ENCODE measurements around the gene LSMEM2.

Gene LSMEM2

DNA sequence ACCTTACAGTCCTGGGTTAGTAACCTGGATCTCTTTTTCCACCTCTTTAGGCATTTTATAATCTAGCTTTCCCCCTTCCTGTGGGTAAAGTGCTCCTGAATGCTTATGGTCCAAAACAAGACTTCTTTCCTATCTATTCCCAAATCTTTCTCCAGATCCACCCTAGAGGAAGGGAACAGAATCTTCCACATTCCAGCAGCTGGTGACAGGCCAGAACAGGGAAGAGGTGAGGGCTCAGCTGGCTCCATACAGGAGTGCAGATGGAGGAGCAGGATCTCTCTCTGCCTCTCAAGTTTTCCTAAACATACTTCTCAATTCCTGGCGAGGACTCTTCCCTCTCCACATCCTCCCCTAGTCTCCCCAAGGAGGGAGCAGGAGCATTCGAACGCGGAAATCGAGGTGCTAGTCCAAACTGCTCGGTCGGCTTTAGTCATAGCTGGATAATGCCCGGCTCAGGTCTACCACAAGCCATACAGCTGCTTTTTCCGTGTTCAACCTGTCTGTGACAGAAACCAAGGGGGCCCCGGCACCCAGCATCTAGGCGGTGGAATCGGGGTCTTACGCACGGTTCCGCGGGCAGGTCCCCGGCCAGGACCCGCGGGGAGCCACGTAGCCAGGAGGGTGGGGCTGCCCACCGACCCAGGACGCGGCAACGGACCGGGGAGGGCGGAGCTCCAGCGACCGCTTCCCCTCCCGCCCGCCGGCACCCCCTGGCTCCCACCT is 57.7 kb downstream of the LSMEM2 start:
- H3K36me3 ChIP-seq (ENCODE audit: control insufficient read depth, insufficient read depth, low read length), result no peaks in the 10 kb centered on the region
- H3K9ac ChIP-seq (ENCODE audit: low read length), result peak overlapping the region; percentile 89
- peaks cover 59% of the 10 kb centered on the region for H3K4me1 ChIP-seq (ENCODE audit: control insufficient read depth, insufficient read depth, low read length)
- no peaks in the 10 kb centered on the region for H3K27me3 ChIP-seq (ENCODE audit: control insufficient read depth, insufficient read depth, low read length)
- no peaks in the 10 kb centered on the region for H3K9me3 ChIP-seq (ENCODE audit: control insufficient read depth, low read length)
- peak overlapping the region; percentile 83 for H3K4me3 ChIP-seq (ENCODE audit: low read length)

DNA sequence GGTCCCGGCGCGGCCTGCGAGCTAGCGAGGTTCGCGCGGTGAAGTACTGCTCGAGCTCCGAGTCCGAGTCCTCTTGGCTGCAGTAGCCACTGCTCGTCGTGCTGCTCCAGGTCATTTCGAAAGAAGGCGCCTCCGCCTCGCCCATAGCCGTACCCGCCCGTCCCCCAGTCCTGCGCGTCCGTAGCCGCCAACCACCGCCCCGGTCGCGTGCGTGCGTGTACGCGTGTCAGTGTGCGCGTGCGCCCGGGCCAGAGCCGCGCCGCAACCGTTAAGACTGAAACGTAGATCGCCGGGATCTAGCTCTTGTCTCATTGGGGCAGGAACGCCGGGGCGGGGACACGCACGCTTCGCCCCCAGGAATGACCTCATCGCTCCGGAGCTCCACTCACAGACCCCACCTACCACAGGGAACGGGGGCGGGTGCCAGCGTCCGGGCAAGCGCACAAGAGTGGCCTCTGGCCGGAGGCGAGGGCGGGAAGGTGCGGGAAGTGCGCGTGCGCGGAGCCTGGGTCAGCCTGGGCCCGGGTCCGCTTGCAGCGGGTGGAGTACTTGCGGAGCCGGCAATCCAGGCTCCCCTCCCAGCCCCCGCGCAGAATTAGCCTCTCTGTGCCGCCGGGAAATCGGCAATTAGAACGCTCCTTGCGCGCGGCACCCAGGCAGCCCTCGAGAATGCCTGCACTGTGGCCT is 58.4 kb downstream of the LSMEM2 start:
- H3K9ac ChIP-seq (ENCODE audit: low read length), result peak overlapping the region; percentile 89
- no peaks in the 10 kb centered on the region for H3K36me3 ChIP-seq (ENCODE audit: control insufficient read depth, insufficient read depth, low read length)
- H3K4me1 ChIP-seq (ENCODE audit: control insufficient read depth, insufficient read depth, low read length), result peaks cover 63% of the 10 kb centered on the region
- no peaks in the 10 kb centered on the region for H3K27me3 ChIP-seq (ENCODE audit: control insufficient read depth, insufficient read depth, low read length)
- peak overlapping the region; percentile 83 for H3K4me3 ChIP-seq (ENCODE audit: low read length)
- H3K9me3 ChIP-seq (ENCODE audit: control insufficient read depth, low read length), result no peaks in the 10 kb centered on the region
